HG03558 (cell line): ENCODE data around the gene PWP1.
"Not testable (repeated sequence)": the region's sequence is repeated elsewhere in the genome, so short reads cannot be mapped to it uniquely, and the experiment has no call there.

ENCODE experiments used
- ATAC-seq: cut with Tn5 transposase; IDR thresholded peaks from one replicate; pipeline ENCODE4 v1.9.1; 2021; ENCODE audit warnings: moderate number of reproducible peaks; ENCODE audit not compliant: unreplicated experiment; ENCODE audit errors: extremely low read depth

The PWP1 gene

GRCh38 chr12:107666009-107666408 is 19.6 kb upstream of the PWP1 start:
- no peak for ATAC-seq

GRCh38 chr12:107667464-107667863 is 18.1 kb upstream of the PWP1 start:
- no peak for ATAC-seq

GRCh38 chr12:107668320-107669098 is 17.1 kb upstream of the PWP1 start:
- ATAC-seq: no peak

- no peak for ATAC-seq
Observed at GRCh38 chr12:107669946-107670345, 15.7 kb upstream of the PWP1 start.

- no peak for ATAC-seq
Observed at GRCh38 chr12:107670999-107671643, 14.5 kb upstream of the PWP1 start.

GRCh38 chr12:107677671-107678070 is 7.9 kb upstream of the PWP1 start:
- no peak for ATAC-seq

GRCh38 chr12:107679336-107679735 is 6.3 kb upstream of the PWP1 start:
- ATAC-seq: no peak

GRCh38 chr12:107681455-107681835 is 4.2 kb upstream of the PWP1 start:
- no peak for ATAC-seq

- ATAC-seq: no peak
Observed at GRCh38 chr12:107681836-107682820, 3.5 kb upstream of the PWP1 start.

GRCh38 chr12:107684029-107684795 is 1.4 kb upstream of the PWP1 start:
- ATAC-seq: no peak

- ATAC-seq: no peak
Observed at GRCh38 chr12:107684990-107685359, 624 bp upstream of the PWP1 start.

GRCh38 chr12:107695772-107696171 is 10.2 kb downstream of the PWP1 start:
- ATAC-seq: not testable (repeated sequence)

- ATAC-seq: no peak
Observed at GRCh38 chr12:107702106-107702505, 16.5 kb downstream of the PWP1 start.

- ATAC-seq: no peak
Observed at GRCh38 chr12:107704041-107704440, 18.4 kb downstream of the PWP1 start.

- ATAC-seq: not testable (repeated sequence)
Observed at GRCh38 chr12:107705522-107705921, 19.9 kb downstream of the PWP1 start.

GRCh38 chr12:107715780-107716179 is 30.2 kb downstream of the PWP1 start:
- ATAC-seq: no peak

- ATAC-seq: no peak
Observed at GRCh38 chr12:107718606-107719005, 33.0 kb downstream of the PWP1 start.

GRCh38 chr12:107727327-107727726 is 41.7 kb downstream of the PWP1 start:
- ATAC-seq: not testable (repeated sequence)

- not testable (repeated sequence) for ATAC-seq
Observed at GRCh38 chr12:107727742-107728141, 42.1 kb downstream of the PWP1 start.
